Activated CD8-positive, alpha-beta memory T cell treated with anti-CD3 and anti-CD28 coated beads, Interleukin-2, amount 50 U/mL, for 1 hour (primary cell): ENCODE data around the gene FLT4.

Experiments
- DNase-seq: peaks from one replicate; pipeline ENCODE4 v3.0.0-alpha.2; 2020; ENCODE audit errors: extremely low read depth

FLT4 gene

DNA sequence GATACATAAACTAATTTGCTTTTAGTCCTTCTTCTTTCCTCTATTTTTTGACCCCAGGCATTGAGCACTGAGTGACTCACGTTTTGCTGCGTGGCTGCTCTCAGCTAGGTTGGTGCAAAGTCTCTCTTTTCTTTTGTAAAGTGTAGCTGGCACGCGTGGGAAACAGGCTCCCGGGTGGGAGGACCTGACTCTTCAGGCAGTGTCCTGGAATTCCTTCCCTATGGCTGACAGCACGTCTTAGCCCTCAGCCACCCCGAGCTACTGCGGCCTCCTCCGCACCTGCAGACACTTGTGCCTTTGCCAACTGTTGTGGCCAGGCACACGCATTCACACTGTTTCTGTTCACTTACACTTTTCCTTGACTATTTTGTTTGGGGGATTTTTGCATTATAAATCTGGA lies 57.2 kb downstream of the FLT4 start:
- no peak for DNase-seq

DNA sequence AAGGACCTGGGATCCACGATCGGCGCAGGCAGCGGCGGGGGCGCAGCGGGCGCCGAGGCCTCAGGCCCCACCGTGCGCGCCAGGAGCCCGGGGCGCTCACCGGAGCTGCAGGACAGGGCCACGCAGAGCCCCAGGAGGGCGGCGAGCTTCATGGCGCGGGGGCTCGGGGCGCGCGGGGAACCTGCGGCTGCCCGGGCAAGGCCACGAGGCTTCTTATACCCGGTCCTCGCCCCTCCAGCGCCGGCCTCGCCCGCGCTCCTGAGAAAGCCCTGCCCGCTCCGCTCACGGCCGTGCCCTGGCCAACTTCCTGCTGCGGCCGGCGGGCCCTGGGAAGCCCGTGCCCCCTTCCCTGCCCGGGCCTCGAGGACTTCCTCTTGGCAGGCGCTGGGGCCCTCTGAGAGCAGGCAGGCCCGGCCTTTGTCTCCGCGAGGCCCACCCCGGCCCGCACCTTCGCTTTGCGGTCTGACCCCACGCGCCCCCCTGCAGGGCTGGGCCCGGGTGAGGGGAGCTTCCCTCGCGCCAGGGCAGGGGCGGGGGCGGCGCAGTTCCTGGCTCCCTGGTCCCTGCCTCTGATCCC lies 58.0 kb downstream of the FLT4 start, which contains the start of gene SCGB3A1:
TSS of gene SCGB3A1 (minus strand) at position 189 of the 577 bp plus-strand sequence. CDS start at position 152, 37 bp downstream.
- DNase-seq: no peak

DNA sequence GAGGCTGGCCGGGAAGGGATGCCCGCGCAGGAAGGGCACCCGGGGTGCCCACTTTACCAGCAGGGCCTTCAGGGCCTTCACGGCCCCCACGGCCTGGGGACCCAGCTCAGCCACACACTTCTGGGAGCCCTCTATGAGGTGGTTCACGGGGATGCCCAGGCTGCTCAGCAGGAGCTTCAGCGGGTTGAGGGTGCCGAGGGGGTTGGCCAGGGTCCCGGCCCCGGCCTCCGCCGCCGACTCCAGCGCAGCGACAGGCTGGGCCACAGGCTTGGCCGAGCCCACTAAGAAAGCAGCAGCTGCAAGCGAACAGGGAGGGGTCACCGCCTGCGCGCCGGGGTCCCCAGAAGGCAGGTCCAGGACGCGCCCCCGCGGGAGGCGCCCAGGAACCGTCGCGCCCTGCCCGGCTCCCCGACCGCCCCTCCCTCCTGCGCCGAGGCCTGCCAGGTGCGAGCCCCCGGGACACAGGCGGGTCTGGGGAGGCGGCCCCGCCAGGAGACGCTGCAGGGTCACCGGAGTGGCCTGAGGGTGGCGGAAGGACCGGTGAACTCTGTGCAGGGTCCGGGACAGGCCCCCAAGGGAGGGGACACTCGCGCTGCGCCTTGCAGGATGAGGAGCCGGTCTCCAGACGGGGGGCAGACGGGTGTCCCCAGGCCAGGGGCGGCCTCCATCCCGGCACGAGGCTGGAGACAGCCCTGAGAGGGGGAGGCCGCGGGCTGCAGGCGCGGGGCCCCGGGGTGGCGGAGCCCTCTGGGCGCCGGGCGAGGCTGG lies 58.7 kb downstream of the FLT4 start:
- no peak for DNase-seq

DNA sequence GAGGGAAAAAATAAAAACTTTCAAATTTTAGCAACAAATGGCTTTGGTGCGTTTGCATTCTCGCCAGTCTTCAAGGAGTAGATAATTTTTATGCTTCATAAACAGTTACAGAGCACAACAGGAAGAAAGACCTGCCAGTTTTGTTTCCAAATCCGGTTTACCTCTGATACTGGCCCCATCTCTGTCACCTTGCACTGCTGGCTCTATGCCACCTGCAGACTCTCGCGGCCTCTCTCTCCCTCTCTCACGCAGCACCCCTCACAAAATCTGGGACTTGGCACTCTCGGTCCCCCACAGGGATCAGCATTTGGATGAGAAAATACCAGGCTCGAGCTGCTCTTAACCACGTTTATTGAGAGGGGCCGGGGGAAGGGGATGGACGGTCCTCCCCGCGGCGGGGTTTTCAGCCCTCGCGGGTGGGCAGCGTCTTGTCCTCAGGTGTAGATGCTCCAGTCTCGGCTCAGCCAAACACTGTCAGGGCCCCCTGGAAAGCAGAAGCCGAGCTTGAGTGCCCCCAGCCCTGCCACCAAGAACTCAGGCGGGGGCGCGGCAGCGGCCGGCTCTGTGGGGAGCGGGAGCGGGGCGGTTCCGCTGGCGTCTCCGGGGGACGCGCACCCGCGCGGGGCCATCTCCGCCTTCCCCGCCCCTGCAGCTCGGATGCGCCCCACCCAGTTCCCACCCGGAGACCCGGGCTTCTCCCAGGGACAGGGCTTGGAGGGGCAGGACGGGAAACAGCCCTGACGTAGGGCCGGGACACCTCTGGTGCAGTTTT lies 59.4 kb downstream of the FLT4 start:
- DNase-seq: no peak

DNA sequence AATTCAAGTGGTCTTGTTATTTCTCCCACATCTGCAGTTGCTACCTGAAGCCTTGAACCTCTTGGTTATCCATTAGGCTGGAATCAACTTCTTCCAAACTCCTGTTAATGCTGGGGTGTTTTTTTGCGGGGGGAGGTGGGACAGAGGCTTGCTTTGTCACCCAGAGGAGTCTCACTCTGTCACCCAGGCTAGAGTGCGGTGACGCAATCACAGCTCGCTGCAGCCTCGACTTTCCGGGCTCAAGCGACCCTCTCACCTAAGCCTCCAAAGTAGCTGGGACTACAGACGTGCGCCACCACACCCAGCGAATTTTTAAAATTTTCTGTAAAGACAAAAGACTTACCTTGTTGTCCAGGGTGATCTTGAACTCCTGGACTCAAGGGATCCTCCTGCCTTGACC lies 62.5 kb downstream of the FLT4 start:
- no peak for DNase-seq

DNA sequence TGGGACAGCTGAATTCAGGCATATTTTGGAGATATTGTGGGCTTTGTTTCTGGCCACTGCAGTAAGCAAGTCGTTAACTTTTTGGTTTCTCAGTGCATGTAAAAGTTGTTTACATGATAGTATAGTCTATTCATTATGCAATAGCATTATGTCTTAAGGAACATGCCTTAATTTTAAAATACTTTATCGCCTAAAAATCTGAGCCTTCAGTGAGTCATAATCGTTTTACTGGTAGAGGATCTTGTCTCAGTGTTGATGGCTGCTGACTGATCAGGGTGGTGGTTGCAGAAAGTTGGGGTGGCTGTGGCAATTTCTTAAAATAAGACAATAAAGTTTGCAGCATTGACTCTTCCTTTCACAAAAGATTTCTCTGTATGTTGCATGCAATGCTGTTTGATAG lies 63.2 kb downstream of the FLT4 start:
- no peak for DNase-seq

DNA sequence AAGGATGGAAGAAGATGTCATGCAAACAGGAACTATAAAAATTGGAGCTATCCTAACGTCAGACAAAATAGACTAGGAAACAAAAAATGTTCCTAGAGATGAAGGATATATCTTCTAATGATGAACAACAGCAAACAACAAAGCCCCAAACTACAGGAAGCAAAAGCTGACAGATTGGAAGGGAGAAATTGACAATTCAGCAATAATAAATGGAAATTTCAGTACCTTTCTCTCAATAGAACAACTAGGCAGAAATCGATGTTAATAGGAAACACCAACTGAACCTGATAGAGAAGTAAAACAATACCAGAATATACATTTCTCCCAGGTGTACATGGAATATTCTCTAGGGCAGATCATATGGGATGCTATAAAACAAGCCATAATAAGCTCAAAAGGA lies 65.7 kb downstream of the FLT4 start:
- DNase-seq: no peak

DNA sequence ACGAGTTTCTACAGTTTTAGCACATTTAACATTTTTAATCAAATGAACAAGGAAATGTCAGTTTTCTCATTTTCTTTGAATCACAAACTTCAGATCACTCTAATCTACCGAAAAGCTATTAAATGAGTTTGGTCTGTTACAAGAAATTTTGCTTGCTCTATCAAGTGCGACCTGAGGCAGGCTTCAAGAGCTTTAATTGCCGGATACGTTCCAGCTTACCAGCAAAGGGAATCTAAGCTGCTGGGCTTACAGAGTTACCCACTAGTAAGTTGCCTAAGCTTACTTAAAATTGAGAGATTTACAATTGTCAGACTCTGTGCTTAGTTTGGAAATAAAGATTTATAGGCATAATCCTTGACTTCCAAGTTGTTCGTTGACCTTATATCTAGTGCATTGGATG lies 68.7 kb downstream of the FLT4 start:
- DNase-seq: no peak

DNA sequence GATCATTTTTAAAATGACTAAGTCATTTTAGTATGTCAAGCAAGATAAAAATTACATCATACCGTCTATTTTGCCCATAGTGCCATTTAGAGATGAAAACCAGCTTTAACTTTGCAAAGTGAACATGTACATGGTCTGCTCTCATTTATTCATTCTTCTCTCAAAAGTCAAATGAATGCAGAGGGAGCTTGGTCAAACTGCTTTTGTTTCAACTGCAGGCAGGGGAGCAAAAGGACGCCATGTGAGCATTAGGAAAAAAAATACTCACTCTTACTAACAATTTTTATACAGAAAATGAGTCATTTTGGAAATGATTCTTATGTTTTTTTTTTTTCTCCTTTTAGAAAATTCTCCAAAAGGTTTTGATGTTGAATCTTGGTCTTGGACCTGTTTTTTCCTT lies 73.8 kb downstream of the FLT4 start:
- no peak for DNase-seq

DNA sequence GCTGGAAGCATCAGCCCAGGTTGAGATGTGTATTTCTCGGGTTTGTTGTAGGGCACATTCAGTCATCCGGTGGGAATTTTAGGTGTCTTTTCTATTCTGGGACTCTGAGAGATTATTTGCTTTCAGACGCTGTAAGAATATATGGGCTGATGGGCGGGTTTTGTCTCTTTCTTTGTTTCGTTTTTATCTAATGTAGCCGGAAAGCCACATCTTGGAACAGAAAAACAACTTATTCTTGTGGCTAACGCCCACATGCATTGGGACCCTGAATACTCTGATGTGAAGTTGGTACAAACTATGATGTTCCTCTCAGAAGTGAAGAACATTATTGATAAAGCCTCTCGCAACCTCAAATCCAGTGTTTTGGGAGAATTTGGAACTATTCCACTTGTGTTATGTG lies 80.5 kb downstream of the FLT4 start:
- no peak for DNase-seq

DNA sequence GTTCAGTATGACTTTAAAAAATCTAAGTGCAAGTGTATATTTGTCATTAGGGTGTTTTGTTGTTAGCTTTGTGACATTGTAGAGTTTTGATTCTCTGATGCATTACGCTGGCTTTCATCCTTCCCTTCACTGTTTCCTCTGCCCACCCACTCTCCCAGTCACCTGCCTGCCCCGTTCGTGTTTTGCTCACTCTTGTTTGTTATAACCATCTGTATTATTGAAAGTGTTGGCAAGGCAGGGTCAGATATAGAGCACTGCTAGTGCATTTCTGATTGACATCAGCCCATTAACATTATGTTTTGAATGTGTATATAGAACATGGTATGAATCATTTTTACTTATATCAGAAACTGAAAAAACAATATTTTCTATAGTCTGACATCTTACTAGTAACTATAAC lies 85.4 kb downstream of the FLT4 start:
- DNase-seq: no peak

DNA sequence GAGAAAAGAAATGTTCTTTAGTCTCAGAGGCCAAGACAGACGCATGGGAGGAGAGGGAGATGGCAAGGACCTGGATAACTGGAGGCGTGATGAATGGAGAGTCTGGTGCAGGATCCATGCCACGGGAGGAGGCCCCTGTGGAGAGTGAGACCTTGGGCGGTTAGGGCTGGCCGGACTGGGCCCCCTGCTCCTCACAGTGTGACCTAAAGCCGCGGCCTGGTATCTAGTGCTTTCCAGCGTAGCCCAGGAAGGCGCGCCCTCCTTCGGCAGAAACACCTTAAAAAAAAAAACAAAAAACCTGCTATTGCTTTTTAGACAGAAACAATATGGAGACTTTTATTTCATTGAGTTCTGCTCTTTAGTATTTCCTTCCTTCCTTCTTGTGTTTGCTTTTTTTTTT lies 91.2 kb downstream of the FLT4 start:
- no peak for DNase-seq

DNA sequence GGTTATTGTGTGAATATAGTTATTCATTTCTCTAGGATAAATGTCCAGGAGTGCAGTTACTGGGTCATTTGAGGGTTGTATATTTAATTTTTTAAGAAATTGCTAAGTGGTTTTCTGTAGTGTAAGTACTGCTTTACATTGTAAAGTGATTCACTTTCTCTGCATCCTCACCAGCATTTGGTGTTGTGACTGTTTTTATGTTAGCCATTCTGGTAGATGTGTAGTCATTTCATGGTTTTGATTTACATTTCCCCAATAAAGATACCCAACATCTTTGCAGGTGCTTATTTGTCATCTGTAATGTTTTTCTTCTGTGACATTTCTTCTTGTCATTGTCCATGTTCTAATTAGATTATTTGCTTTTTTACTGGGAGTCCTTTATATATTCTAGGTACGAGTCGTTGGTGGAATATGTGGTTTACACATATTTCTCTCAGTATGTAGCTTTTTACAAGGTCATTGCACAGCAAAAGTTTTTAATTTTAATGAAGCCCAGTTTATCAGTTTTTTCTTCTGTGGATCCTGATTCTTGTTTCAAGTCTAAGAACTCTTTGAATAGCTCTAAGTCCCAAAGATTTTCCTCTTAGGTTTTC lies 92.1 kb downstream of the FLT4 start:
- DNase-seq: no peak

DNA sequence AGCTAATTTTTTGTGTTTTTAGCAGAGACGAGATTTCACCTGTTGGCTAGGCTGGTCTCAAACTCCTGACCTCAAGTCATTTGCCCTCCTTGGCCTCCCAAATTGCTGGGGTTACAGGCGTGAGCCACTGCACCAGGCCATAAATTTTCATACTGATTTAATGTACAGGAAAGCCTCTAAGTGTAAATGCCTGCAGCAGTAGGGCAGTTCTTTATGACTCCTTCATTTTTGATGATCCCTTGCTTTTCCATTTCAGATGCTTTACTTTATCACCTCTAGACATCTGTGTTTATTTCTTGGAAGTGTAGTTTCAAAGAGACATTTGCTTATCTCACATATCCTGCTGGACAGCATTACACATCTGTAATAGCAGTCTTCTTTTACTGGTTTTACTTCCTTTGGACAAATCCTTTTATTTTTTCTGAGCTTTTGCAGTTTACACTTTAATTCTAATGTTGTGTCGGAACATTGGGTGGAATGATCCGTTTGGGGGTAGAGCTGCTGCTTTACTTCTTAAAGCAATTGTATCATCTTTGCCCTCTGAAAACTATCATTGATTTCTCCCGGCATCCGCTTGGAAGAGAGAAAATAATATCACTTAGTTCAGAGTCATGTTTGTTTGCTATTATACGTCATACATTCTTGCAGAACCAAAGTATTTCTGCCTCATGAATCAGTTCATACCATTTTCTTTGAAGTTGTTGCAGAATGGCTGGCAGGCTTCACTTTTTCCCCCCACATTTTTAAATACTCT lies 94.1 kb downstream of the FLT4 start:
- no peak for DNase-seq

DNA sequence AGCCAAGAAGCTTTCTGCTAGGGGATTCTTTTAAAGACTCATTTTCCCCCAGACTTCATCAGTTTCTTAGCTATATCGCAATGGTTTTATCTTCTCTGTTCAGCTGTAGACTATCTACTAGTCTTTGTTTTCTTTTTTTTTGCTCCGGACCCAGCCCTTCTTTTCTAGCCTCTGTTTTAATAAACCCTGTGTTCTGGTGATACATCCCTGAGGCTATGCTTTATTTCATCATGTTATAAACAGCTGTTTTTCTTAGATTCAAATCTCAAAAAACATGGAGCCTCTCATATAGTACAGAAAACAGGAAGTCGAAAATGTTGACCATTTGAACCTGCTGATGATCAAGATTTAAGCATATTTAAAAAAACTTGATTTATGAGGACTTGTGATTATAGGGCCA lies 95.9 kb downstream of the FLT4 start:
- DNase-seq: no peak
